ENCODE data around the gene MACF1.

The MACF1 gene

GRCh38 chr1:39420493-39420892 is 216.0 kb downstream of the MACF1 start:
- H3K4me3 ChIP-seq (ENCODE audit: low read length), result no peak overlapping the region
- no peak overlapping the region for H3K27ac ChIP-seq (ENCODE audit: low read depth, low read length)
- peaks cover 13% of the 10 kb centered on the region for H3K36me3 ChIP-seq (ENCODE audit: control insufficient read depth, insufficient read depth, low read length)
- no peak overlapping the region for H3K9ac ChIP-seq (ENCODE audit: low read length)
- H3K4me1 ChIP-seq (ENCODE audit: control insufficient read depth, insufficient read depth, low read length), result peaks cover 12% of the 10 kb centered on the region
- H3K27me3 ChIP-seq (ENCODE audit: control insufficient read depth, insufficient read depth, low read length), result no peaks in the 10 kb centered on the region

GRCh38 chr1:39422614-39423013 is 218.1 kb downstream of the MACF1 start:
- no peak overlapping the region for H3K27ac ChIP-seq (ENCODE audit: low read depth, low read length)
- H3K9ac ChIP-seq (ENCODE audit: low read length), result no peak overlapping the region
- peaks cover 17% of the 10 kb centered on the region for H3K36me3 ChIP-seq (ENCODE audit: control insufficient read depth, insufficient read depth, low read length)

DNA sequence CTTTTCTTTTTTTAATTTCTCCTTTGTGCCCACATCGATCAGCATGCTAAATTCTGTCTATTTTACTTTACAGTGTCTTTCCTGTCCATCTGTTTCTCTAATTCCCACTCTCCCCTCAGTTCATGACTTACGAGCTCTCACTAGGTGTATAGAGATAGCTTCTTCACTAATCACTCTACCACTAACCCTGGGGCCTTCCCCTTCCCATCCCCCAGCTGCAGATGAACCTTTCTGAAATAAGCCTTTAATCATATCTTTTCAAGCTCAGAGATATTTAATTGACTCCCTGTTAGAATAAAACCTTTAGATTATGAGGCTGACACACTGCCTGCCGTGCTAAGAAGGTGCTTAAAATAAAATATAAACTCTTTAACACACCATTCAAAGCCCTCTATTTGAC is 220.7 kb downstream of the MACF1 start:
- Histone ChIP-seq H3K27ac (ENCODE audit: low read depth, low read length) (no peak overlapping the region), H3K4me1 (ENCODE audit: control insufficient read depth, insufficient read depth, low read length) (peaks cover 9% of the 10 kb centered on the region), H3K36me3 (ENCODE audit: control insufficient read depth, insufficient read depth, low read length) (peaks cover 31% of the 10 kb centered on the region), H3K4me3 (ENCODE audit: low read length) (no peak overlapping the region), H3K9ac (ENCODE audit: low read length) (no peak overlapping the region), H3K27me3 (ENCODE audit: control insufficient read depth, insufficient read depth, low read length) (no peaks in the 10 kb centered on the region)

More at GRCh38 chr1:39422614-39423013, 218.1 kb downstream of the MACF1 start:
- H3K27me3 ChIP-seq (ENCODE audit: control insufficient read depth, insufficient read depth, low read length), result no peaks in the 10 kb centered on the region
- peaks cover 9% of the 10 kb centered on the region for H3K4me1 ChIP-seq (ENCODE audit: control insufficient read depth, insufficient read depth, low read length)
- H3K4me3 ChIP-seq (ENCODE audit: low read length), result no peak overlapping the region

GRCh38 chr1:39425634-39426033 is 221.1 kb downstream of the MACF1 start:
- H3K36me3 ChIP-seq (ENCODE audit: control insufficient read depth, insufficient read depth, low read length), result peaks cover 35% of the 10 kb centered on the region
- no peak overlapping the region for H3K9ac ChIP-seq (ENCODE audit: low read length)
- no peak overlapping the region for H3K27ac ChIP-seq (ENCODE audit: low read depth, low read length)
- no peak overlapping the region for H3K4me3 ChIP-seq (ENCODE audit: low read length)
- peaks cover 9% of the 10 kb centered on the region for H3K4me1 ChIP-seq (ENCODE audit: control insufficient read depth, insufficient read depth, low read length)
- no peaks in the 10 kb centered on the region for H3K27me3 ChIP-seq (ENCODE audit: control insufficient read depth, insufficient read depth, low read length)

GRCh38 chr1:39426346-39426745 is 221.9 kb downstream of the MACF1 start:
- Histone ChIP-seq H3K27ac (ENCODE audit: low read depth, low read length) (no peak overlapping the region), H3K27me3 (ENCODE audit: control insufficient read depth, insufficient read depth, low read length) (no peaks in the 10 kb centered on the region), H3K4me1 (ENCODE audit: control insufficient read depth, insufficient read depth, low read length) (peaks cover 9% of the 10 kb centered on the region), H3K4me3 (ENCODE audit: low read length) (no peak overlapping the region), H3K36me3 (ENCODE audit: control insufficient read depth, insufficient read depth, low read length) (peaks cover 35% of the 10 kb centered on the region), H3K9ac (ENCODE audit: low read length) (no peak overlapping the region)

GRCh38 chr1:39427374-39427773 is 222.9 kb downstream of the MACF1 start:
- H3K27me3 ChIP-seq (ENCODE audit: control insufficient read depth, insufficient read depth, low read length), result no peaks in the 10 kb centered on the region
- peaks cover 35% of the 10 kb centered on the region for H3K36me3 ChIP-seq (ENCODE audit: control insufficient read depth, insufficient read depth, low read length)
- no peak overlapping the region for H3K9ac ChIP-seq (ENCODE audit: low read length)
- no peak overlapping the region for H3K4me3 ChIP-seq (ENCODE audit: low read length)
- peaks cover 13% of the 10 kb centered on the region for H3K4me1 ChIP-seq (ENCODE audit: control insufficient read depth, insufficient read depth, low read length)
- H3K27ac ChIP-seq (ENCODE audit: low read depth, low read length), result no peak overlapping the region

GRCh38 chr1:39427912-39428311 is 223.4 kb downstream of the MACF1 start:
- Histone ChIP-seq H3K4me3 (ENCODE audit: low read length) (no peak overlapping the region), H3K9ac (ENCODE audit: low read length) (no peak overlapping the region), H3K36me3 (ENCODE audit: control insufficient read depth, insufficient read depth, low read length) (peaks cover 32% of the 10 kb centered on the region), H3K27ac (ENCODE audit: low read depth, low read length) (no peak overlapping the region), H3K27me3 (ENCODE audit: control insufficient read depth, insufficient read depth, low read length) (no peaks in the 10 kb centered on the region), H3K4me1 (ENCODE audit: control insufficient read depth, insufficient read depth, low read length) (peaks cover 13% of the 10 kb centered on the region)

DNA sequence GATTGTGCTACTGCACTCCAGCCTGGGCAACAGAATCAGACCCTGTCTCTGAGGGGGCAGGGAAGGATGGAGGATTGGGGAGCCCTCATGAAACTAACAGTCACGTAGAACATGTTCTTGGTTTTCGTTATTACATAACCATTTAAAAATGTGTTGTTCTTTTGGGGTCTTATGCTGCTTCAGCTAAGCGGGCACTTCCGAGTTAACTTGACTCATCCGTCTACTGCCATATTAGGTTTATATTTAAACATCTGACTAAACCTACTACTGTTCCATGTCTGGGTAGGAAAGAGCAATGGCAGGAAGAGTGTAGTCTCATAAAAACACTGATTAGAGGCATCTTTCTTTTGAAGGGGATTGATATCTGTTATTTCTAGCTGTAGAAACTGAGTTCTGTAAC is 227.4 kb downstream of the MACF1 start:
- H3K27ac ChIP-seq (ENCODE audit: low read depth, low read length), result no peak overlapping the region
- H3K36me3 ChIP-seq (ENCODE audit: control insufficient read depth, insufficient read depth, low read length), result peaks cover 28% of the 10 kb centered on the region

DNA sequence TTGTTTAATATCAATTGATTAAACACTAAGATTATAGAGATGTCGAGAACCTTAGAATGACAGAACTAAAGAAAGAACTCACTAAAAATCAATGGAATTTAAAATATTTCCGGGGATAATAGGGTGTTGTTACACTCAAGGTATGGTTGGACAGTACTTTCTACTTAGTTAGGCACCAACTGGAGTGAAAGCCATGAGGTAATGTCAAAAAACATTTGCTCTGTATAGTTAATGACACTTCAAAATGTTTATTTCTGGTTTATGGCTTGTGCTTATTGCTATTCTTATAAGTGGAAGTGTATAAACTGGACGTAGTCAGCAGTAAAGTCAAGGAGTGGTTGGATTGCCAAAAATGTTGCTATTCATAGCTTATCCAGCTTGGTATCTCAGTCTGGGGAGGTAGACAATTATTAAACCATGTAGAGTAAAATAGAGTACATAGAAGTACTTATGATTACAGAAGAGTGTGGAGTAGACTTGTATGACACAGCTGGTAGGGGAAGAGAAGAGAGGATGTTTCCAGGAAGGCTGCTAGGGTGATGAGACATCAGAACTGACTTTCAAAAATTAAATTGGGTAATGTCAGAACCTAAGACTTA is 230.4 kb downstream of the MACF1 start:
- Histone ChIP-seq H3K27me3 (ENCODE audit: control insufficient read depth, insufficient read depth, low read length) (no peaks in the 10 kb centered on the region), H3K36me3 (ENCODE audit: control insufficient read depth, insufficient read depth, low read length) (peaks cover 20% of the 10 kb centered on the region), H3K4me3 (ENCODE audit: low read length) (no peak overlapping the region), H3K4me1 (ENCODE audit: control insufficient read depth, insufficient read depth, low read length) (peaks cover 4% of the 10 kb centered on the region), H3K9ac (ENCODE audit: low read length) (no peak overlapping the region), H3K27ac (ENCODE audit: low read depth, low read length) (peak overlapping the region; percentile 4)

More for the DNA sequence above, 227.4 kb downstream of the MACF1 start:
- Histone ChIP-seq H3K4me3 (ENCODE audit: low read length) (no peak overlapping the region), H3K27me3 (ENCODE audit: control insufficient read depth, insufficient read depth, low read length) (no peaks in the 10 kb centered on the region), H3K4me1 (ENCODE audit: control insufficient read depth, insufficient read depth, low read length) (peaks cover 4% of the 10 kb centered on the region), H3K9ac (ENCODE audit: low read length) (no peak overlapping the region)

GRCh38 chr1:39435597-39435996 is 231.1 kb downstream of the MACF1 start:
- H3K36me3 ChIP-seq (ENCODE audit: control insufficient read depth, insufficient read depth, low read length), result peaks cover 19% of the 10 kb centered on the region
- H3K4me3 ChIP-seq (ENCODE audit: low read length), result no peak overlapping the region
- peaks cover 4% of the 10 kb centered on the region for H3K4me1 ChIP-seq (ENCODE audit: control insufficient read depth, insufficient read depth, low read length)
- no peaks in the 10 kb centered on the region for H3K27me3 ChIP-seq (ENCODE audit: control insufficient read depth, insufficient read depth, low read length)
- H3K9ac ChIP-seq (ENCODE audit: low read length), result no peak overlapping the region
- peak overlapping the region; percentile 27 for H3K27ac ChIP-seq (ENCODE audit: low read depth, low read length)

DNA sequence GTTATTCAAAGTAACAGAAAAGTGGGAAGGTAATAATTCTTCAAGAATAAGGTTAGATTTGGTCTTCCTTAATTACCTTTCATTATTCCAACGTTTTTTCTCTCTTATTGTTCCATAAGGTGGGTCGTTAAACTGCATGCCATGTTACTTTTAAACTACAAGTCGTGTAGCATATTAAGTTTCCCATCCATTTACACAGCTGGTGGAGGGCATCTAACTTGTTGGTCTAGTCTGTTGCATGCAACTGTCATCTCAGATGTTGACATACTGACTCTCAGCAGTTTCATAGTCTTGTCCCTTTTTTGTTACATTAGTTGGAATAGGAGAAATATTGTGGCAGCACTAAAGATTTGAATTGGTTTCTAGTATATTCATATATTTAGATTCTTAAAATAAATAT is 232.3 kb downstream of the MACF1 start:
- peaks cover 3% of the 10 kb centered on the region for H3K4me1 ChIP-seq (ENCODE audit: control insufficient read depth, insufficient read depth, low read length)
- no peak overlapping the region for H3K4me3 ChIP-seq (ENCODE audit: low read length)
- peaks cover 27% of the 10 kb centered on the region for H3K36me3 ChIP-seq (ENCODE audit: control insufficient read depth, insufficient read depth, low read length)
- H3K27me3 ChIP-seq (ENCODE audit: control insufficient read depth, insufficient read depth, low read length), result no peaks in the 10 kb centered on the region
- no peak overlapping the region for H3K27ac ChIP-seq (ENCODE audit: low read depth, low read length)
- no peak overlapping the region for H3K9ac ChIP-seq (ENCODE audit: low read length)

- Histone ChIP-seq H3K36me3 (ENCODE audit: control insufficient read depth, insufficient read depth, low read length) (peaks cover 37% of the 10 kb centered on the region), H3K27me3 (ENCODE audit: control insufficient read depth, insufficient read depth, low read length) (no peaks in the 10 kb centered on the region), H3K27ac (ENCODE audit: low read depth, low read length) (no peak overlapping the region), H3K4me1 (ENCODE audit: control insufficient read depth, insufficient read depth, low read length) (no peaks in the 10 kb centered on the region), H3K9ac (ENCODE audit: low read length) (no peak overlapping the region), H3K4me3 (ENCODE audit: low read length) (no peak overlapping the region)
Measured at GRCh38 chr1:39438042-39438441, 233.5 kb downstream of the MACF1 start.

DNA sequence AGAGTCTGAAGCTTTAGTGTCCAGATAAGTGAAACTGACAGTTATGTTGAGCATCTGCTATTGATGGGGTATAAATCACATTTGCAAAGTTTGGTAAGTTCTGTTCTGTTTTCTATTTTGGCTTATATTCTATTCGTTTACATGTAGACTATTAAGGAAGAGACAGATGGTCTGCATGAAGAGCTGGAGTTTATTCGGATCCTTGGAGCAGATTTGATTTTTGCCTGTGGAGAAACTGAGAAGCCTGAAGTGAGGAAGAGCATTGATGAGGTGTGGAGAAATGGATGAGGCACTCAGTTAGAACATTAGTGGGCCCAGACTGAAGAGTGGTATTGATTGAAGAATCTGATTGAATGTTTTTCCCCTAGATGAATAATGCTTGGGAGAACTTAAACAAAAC is 236.4 kb downstream of the MACF1 start:
- Histone ChIP-seq H3K4me1 (ENCODE audit: control insufficient read depth, insufficient read depth, low read length) (no peaks in the 10 kb centered on the region), H3K27me3 (ENCODE audit: control insufficient read depth, insufficient read depth, low read length) (no peaks in the 10 kb centered on the region), H3K9ac (ENCODE audit: low read length) (no peak overlapping the region), H3K36me3 (ENCODE audit: control insufficient read depth, insufficient read depth, low read length) (peaks cover 54% of the 10 kb centered on the region), H3K4me3 (ENCODE audit: low read length) (no peak overlapping the region), H3K27ac (ENCODE audit: low read depth, low read length) (no peak overlapping the region)

Data from rectal smooth muscle tissue (tissue), 1 donor.